ENCODE measurements around the gene CRTAC1.

Gene CRTAC1

GRCh38 chr10:98029149-98030092 is 1.0 kb downstream of the CRTAC1 start:
- no peak for DNase-seq

- peak; percentile 59 for DNase-seq
These were observed 2.2 kb downstream of the CRTAC1 start for GRCh38 chr10:98028168-98028770.

GRCh38 chr10:98023024-98023423 is 7.4 kb downstream of the CRTAC1 start:
- DNase-seq: no peak

GRCh38 chr10:98020784-98021183 is 9.6 kb downstream of the CRTAC1 start:
- no peak for DNase-seq

- DNase-seq: no peak
These were observed 10.2 kb downstream of the CRTAC1 start for GRCh38 chr10:98020254-98020653.

- no peak for DNase-seq
These were observed 10.6 kb downstream of the CRTAC1 start for GRCh38 chr10:98019784-98020183.

- no peak for DNase-seq
These were observed 13.5 kb downstream of the CRTAC1 start for GRCh38 chr10:98016772-98017475.

GRCh38 chr10:98013776-98014175 is 16.6 kb downstream of the CRTAC1 start:
- no peak for DNase-seq

GRCh38 chr10:98013122-98013521 is 17.3 kb downstream of the CRTAC1 start:
- DNase-seq: no peak

GRCh38 chr10:98012644-98013043 is 17.8 kb downstream of the CRTAC1 start:
- DNase-seq: no peak

GRCh38 chr10:98010939-98011685 is 19.3 kb downstream of the CRTAC1 start:
- no peak for DNase-seq

- no peak for DNase-seq
These were observed 24.2 kb downstream of the CRTAC1 start for GRCh38 chr10:98006266-98006665.

- DNase-seq: no peak
These were observed 28.7 kb downstream of the CRTAC1 start for GRCh38 chr10:98001736-98002135.

- DNase-seq: no peak
These were observed 30.1 kb downstream of the CRTAC1 start for GRCh38 chr10:98000346-98000745.

GRCh38 chr10:97999923-98000248 is 30.5 kb downstream of the CRTAC1 start:
- DNase-seq: no peak

- DNase-seq: no peak
These were observed 31.1 kb downstream of the CRTAC1 start for GRCh38 chr10:97999066-97999922.

- no peak for DNase-seq
These were observed 38.5 kb downstream of the CRTAC1 start for GRCh38 chr10:97991871-97992270.

GRCh38 chr10:97981816-97982215 is 48.6 kb downstream of the CRTAC1 start:
- no peak for DNase-seq

- DNase-seq: no peak
These were observed 52.7 kb downstream of the CRTAC1 start for GRCh38 chr10:97977673-97978072.

GRCh38 chr10:97975598-97975997 is 54.8 kb downstream of the CRTAC1 start:
- DNase-seq: no peak

GRCh38 chr10:97974526-97975525 is 55.6 kb downstream of the CRTAC1 start:
- DNase-seq: no peak

Measured in NCI-H1694 treated with DMSO at 0.1 percent for 48 hours (cell line).